GM23248 (cell line): ENCODE results near the gene CEP192. TPM values are rescaled to one million over a fixed set of nuclear protein-coding genes. Genes with fewer than 3 reads are reported as not detected.
"Not testable (repeated sequence)": the region's sequence is repeated elsewhere in the genome, so short reads cannot be mapped to it uniquely, and the experiment has no call there.

Experiments
- DNase-seq: peaks from one replicate; pipeline ENCODE4 v3.0.0-alpha.2; 2015
- H2AFZ ChIP-seq: fragments of 200-600 bp; sonication (generic); 2 replicates; pipeline ENCODE4 v1.6.1; 2016; ENCODE audit warnings: antibody characterized with exemption
- H3F3A ChIP-seq: fragments of 200-600 bp; sonication (generic); 2 replicates; pipeline ENCODE4 v1.6.1; 2016; ENCODE audit warnings: mild to moderate bottlenecking, antibody characterized with exemption, mixed run types; ENCODE audit not compliant: insufficient read depth
- H3K27ac ChIP-seq: fragments of 200-600 bp; sonication (generic); 2 replicates; pipeline ENCODE4 v1.5.1; 2016; ENCODE audit warnings: mild to moderate bottlenecking
- H3K27me3 ChIP-seq: fragments of 200-600 bp; sonication (generic); replicated peaks from 2 replicates; pipeline ENCODE4 v1.6.1; 2016; ENCODE audit warnings: mild to moderate bottlenecking; ENCODE audit not compliant: insufficient read depth
- H3K36me3 ChIP-seq: fragments of 200-600 bp; sonication (generic); 2 replicates; pipeline ENCODE4 v1.6.1; 2016; ENCODE audit warnings: low read depth, mild to moderate bottlenecking
- H3K4me1 ChIP-seq: fragments of 200-600 bp; sonication (generic); 2 replicates; pipeline ENCODE4 v1.6.1; 2016; ENCODE audit warnings: mild to moderate bottlenecking; ENCODE audit not compliant: insufficient read depth
- H3K4me2 ChIP-seq: fragments of 200-600 bp; sonication (generic); one replicate; pipeline ENCODE4 v1.6.1; 2016; ENCODE audit warnings: mild to moderate bottlenecking; ENCODE audit not compliant: unreplicated experiment
- H3K4me3 ChIP-seq: fragments of 200-600 bp; sonication (generic); 2 replicates; pipeline ENCODE4 v1.5.1; 2016; ENCODE audit warnings: mild to moderate bottlenecking
- H3K79me2 ChIP-seq: fragments of 200-600 bp; sonication (generic); 2 replicates; pipeline ENCODE4 v1.6.1; 2016; ENCODE audit warnings: mild to moderate bottlenecking; ENCODE audit not compliant: insufficient read depth
- H3K9ac ChIP-seq: fragments of 200-600 bp; sonication (generic); 2 replicates; pipeline ENCODE4 v1.6.1; 2016; ENCODE audit warnings: mild to moderate bottlenecking
- H3K9me2 ChIP-seq: fragments of 200-600 bp; sonication (generic); 2 replicates; pipeline ENCODE4 v1.6.1; 2016; ENCODE audit warnings: mixed run types, mild to moderate bottlenecking, moderate library complexity; ENCODE audit not compliant: insufficient read depth
- H3K9me3 ChIP-seq: fragments of 200-600 bp; sonication (generic); one replicate; pipeline ENCODE4 v1.6.1; 2017; ENCODE audit warnings: low read depth
- H4K20me1 ChIP-seq: fragments of 200-600 bp; sonication (generic); 2 replicates; pipeline ENCODE4 v1.6.0; 2016; ENCODE audit not compliant: insufficient read depth
- EZH2 ChIP-seq: fragments of 200-600 bp; sonication (generic); IDR thresholded peaks from 2 replicates; pipeline ENCODE4 v1.6.1; 2018; ENCODE audit warnings: antibody characterized with exemption, mild to moderate bottlenecking; ENCODE audit not compliant: insufficient read depth, poor library complexity, severe bottlenecking
- EZH2phosphoT487 ChIP-seq: fragments of 200-600 bp; sonication (generic); IDR thresholded peaks from 2 replicates; pipeline ENCODE4 v1.6.1; 2018; ENCODE audit warnings: antibody characterized with exemption, moderate library complexity, mild to moderate bottlenecking, low read depth; ENCODE audit not compliant: insufficient read depth
- WGBS, 2 experiments: methylation state at CpG; one replicate each; pipeline ENCODE4 v1.1.6; 2015 to 2017; ENCODE audit warnings: low lambda C conversion rate in 2 of 2, low coverage in 1 of 2; ENCODE audit errors: missing lambda C conversion rate in 2 of 2; 5-methylcytosine and 5-hydroxymethylcytosine counted together
- in situ Hi-C: fragments of 300-500 bp; cut with MboI; formaldehyde crosslinking; loops from 2 replicates; pipeline ENCODE4 v1.15.0; 2020
- polyA plus RNA-seq: library from polyadenylated mRNA; unstranded; fragments of >200 nt; fragmentation: Nextera tagmentation; extraction: Ambion mirVana; gene quantifications from 2 replicates; pipeline ENCODE4 v1.2.1, GENCODE V29; 2016
- total RNA-seq: library from RNA; depleted of rRNA; stranded (reverse); fragments of >200 nt; shearing (Covaris generic); gene quantifications from 2 replicates; pipeline ENCODE4 v1.2.3, GENCODE V29; 2014

CEP192 gene
- total and polyA plus RNA-seq, 2 experiments from 2014 or later: 7.4 to 21.5 TPM

- Histone ChIP-seq H4K20me1 (no peaks in the 10 kb centered on the region), H3K9me2 (no peaks in the 10 kb centered on the region), H3K9me3 (no peaks in the 10 kb centered on the region), H3K4me1 (no peaks in the 10 kb centered on the region), H3K9ac (no peak overlapping the region), H3F3A (no peaks in the 10 kb centered on the region), H3K36me3 (peaks cover 21% of the 10 kb centered on the region; the same call in 1 of the 2 replicates), H3K4me2 (no peak overlapping the region), H3K4me3 (no peak overlapping the region), H3K27ac (no peak overlapping the region), H3K27me3 (no peaks in the 10 kb centered on the region), H2AFZ (no peak overlapping the region), H3K79me2 (no peaks in the 10 kb centered on the region)
- in situ Hi-C loops: no loop called here
- 93 to 94% methylated on average over 9 of the region's 9 CpGs for WGBS, 2 experiments
- DNase-seq: no peak
- no peak for TF ChIP-seq EZH2phosphoT487
- no peak for TF ChIP-seq EZH2
Observed at GRCh38 chr18:13096232-13096631, 105.1 kb downstream of the CEP192 start.

- no peaks in the 10 kb centered on the region for H3K4me1 ChIP-seq
- in situ Hi-C loops: no loop called here
- 58 to 70% methylated on average over 3 of the region's 3 CpGs for WGBS, 2 experiments
Observed at GRCh38 chr18:13096719-13097118, 105.6 kb downstream of the CEP192 start.

GRCh38 chr18:13098104-13098503 lies 106.9 kb downstream of the CEP192 start:
- H3F3A ChIP-seq, H3K79me2 ChIP-seq, H3K4me3 ChIP-seq, H3K4me2 ChIP-seq, H3K9me3 ChIP-seq, H4K20me1 ChIP-seq, H3K9me2 ChIP-seq, H2AFZ ChIP-seq, H3K27ac ChIP-seq, H3K27me3 ChIP-seq, DNase-seq, H3K9ac ChIP-seq, in situ Hi-C loops, H3K4me1 ChIP-seq: not testable (repeated sequence)
- H3K36me3 ChIP-seq: peaks cover 24% of the 10 kb centered on the region; the same call in 1 of the 2 replicates
- WGBS, 2 experiments: 95 to 97% methylated on average over 10 to 26 of the region's 26 CpGs

More at GRCh38 chr18:13096719-13097118, 105.6 kb downstream of the CEP192 start:
- H3K27me3 ChIP-seq: no peaks in the 10 kb centered on the region
- H3K4me3 ChIP-seq: no peak overlapping the region
- TF ChIP-seq EZH2: no peak
- no peak for TF ChIP-seq EZH2phosphoT487
- no peak for DNase-seq
- H3K27ac ChIP-seq: no peak overlapping the region
- H4K20me1 ChIP-seq: no peaks in the 10 kb centered on the region
- H3K79me2 ChIP-seq: no peaks in the 10 kb centered on the region
- H3K9me2 ChIP-seq: no peaks in the 10 kb centered on the region
- no peak overlapping the region for H3K9ac ChIP-seq
- H3K4me2 ChIP-seq: no peak overlapping the region
- H3K9me3 ChIP-seq: no peaks in the 10 kb centered on the region
- peaks cover 24% of the 10 kb centered on the region; the same call in 1 of the 2 replicates for H3K36me3 ChIP-seq
- H3F3A ChIP-seq: no peaks in the 10 kb centered on the region
- H2AFZ ChIP-seq: no peak overlapping the region

GRCh38 chr18:13099113-13099512 lies 108.0 kb downstream of the CEP192 start:
- WGBS, 2 experiments: 88 to 100% methylated on average over 2 to 10 of the region's 10 CpGs
- H3K4me1 ChIP-seq: no peaks in the 10 kb centered on the region
- H3K9me3 ChIP-seq: no peaks in the 10 kb centered on the region
- in situ Hi-C loops: no loop called here
- no peak overlapping the region for H3K4me2 ChIP-seq
- H4K20me1 ChIP-seq: no peaks in the 10 kb centered on the region
- no peak overlapping the region for H3K4me3 ChIP-seq
- DNase-seq: no peak
- peaks cover 24% of the 10 kb centered on the region; the same call in 1 of the 2 replicates for H3K36me3 ChIP-seq
- no peak overlapping the region for H3K27ac ChIP-seq
- H3K79me2 ChIP-seq: no peaks in the 10 kb centered on the region
- no peaks in the 10 kb centered on the region for H3K9me2 ChIP-seq
- no peak for TF ChIP-seq EZH2
- TF ChIP-seq EZH2phosphoT487: no peak
- H2AFZ ChIP-seq: no peak overlapping the region
- no peaks in the 10 kb centered on the region for H3F3A ChIP-seq
- H3K27me3 ChIP-seq: no peaks in the 10 kb centered on the region
- H3K9ac ChIP-seq: no peak overlapping the region
